ENCODE results near the gene TMUB2.
"Not testable (repeated sequence)": the region's sequence is repeated elsewhere in the genome, so short reads cannot be mapped to it uniquely, and the experiment has no call there.

TMUB2 gene

GRCh38 chr17:44186307-44187130, at the start of gene TMUB2:
Gene TMUB2 (plus strand): TSS chr17:44186972. CDS start chr17:44187709, 737 bp downstream.
- peak; percentile 100 for DNase-seq (ENCODE audit: low spot score)
- TF ChIP-seq CTCF (IDR thresholded peaks at IDR 0.05; ENCODE audit: extremely low read depth, missing control alignments), result no peak

- no peak for DNase-seq (ENCODE audit: low spot score)
- no peak for TF ChIP-seq CTCF (IDR thresholded peaks at IDR 0.05; ENCODE audit: extremely low read depth, missing control alignments)
These were observed 48.7 kb upstream of the TMUB2 start for GRCh38 chr17:44137891-44138709.

- not testable (repeated sequence) for DNase-seq (ENCODE audit: low spot score)
These were observed 42.9 kb upstream of the TMUB2 start for GRCh38 chr17:44143921-44144320.

- DNase-seq (ENCODE audit: low spot score), result no peak
These were observed 41.6 kb upstream of the TMUB2 start for GRCh38 chr17:44144966-44145739.

GRCh38 chr17:44146375-44147346, 40.1 kb upstream of the TMUB2 start:
- no peak for DNase-seq (ENCODE audit: low spot score)

More at GRCh38 chr17:44144966-44145739, 41.6 kb upstream of the TMUB2 start:
- no peak for TF ChIP-seq CTCF (IDR thresholded peaks at IDR 0.05; ENCODE audit: extremely low read depth, missing control alignments)

GRCh38 chr17:44147812-44148211, 39.0 kb upstream of the TMUB2 start:
- TF ChIP-seq CTCF (IDR thresholded peaks at IDR 0.05; ENCODE audit: extremely low read depth, missing control alignments), result no peak
- DNase-seq (ENCODE audit: low spot score), result no peak

More at GRCh38 chr17:44146375-44147346, 40.1 kb upstream of the TMUB2 start:
- TF ChIP-seq CTCF (IDR thresholded peaks at IDR 0.05; ENCODE audit: extremely low read depth, missing control alignments), result no peak

GRCh38 chr17:44149066-44149465, 37.7 kb upstream of the TMUB2 start:
- not testable (repeated sequence) for DNase-seq (ENCODE audit: low spot score)

Measured in GM20000 (cell line).